SK-N-MC (cell line): ENCODE data around the gene ANKRD31.

Source experiments
- DNase-seq: peaks from one replicate; pipeline ENCODE4 v3.0.0-alpha.2; 2011; ENCODE audit warnings: low read depth, low spot score
- H3K27ac ChIP-seq: fragments of 200-600 bp; sonication (generic); 2 replicates; pipeline ENCODE4 v1.5.1; 2016; ENCODE audit warnings: mixed run types
- H3K36me3 ChIP-seq: fragments of 200-600 bp; sonication (generic); 2 replicates; pipeline ENCODE4 v1.6.1; 2017; ENCODE audit warnings: antibody characterized with exemption, low read length, mixed read lengths; ENCODE audit not compliant: insufficient read depth
- H3K4me3 ChIP-seq: fragments of 200-600 bp; sonication (generic); 2 replicates; pipeline ENCODE4 v1.5.1; 2016
- H3K9ac ChIP-seq: fragments of 200-600 bp; sonication (generic); 2 replicates; pipeline ENCODE4 v1.8.0; 2017; ENCODE audit warnings: mixed run types, mixed read lengths; ENCODE audit not compliant: insufficient read length
- H3K9me3 ChIP-seq: fragments of 200-600 bp; sonication (generic); 2 replicates; pipeline ENCODE4 v1.6.1; 2017; ENCODE audit warnings: low read depth, mild to moderate bottlenecking, antibody characterized with exemption, low read length, moderate library complexity, mixed read lengths
- EZH2 ChIP-seq: fragments of 200-600 bp; sonication (generic); IDR thresholded peaks from one replicate; pipeline ENCODE4 v1.6.1; 2017; ENCODE audit warnings: antibody characterized with exemption
- FOXP2 ChIP-seq: optimal IDR thresholded peaks from 2 replicates; pipeline ENCODE3; 2011; ENCODE audit warnings: mild to moderate bottlenecking, moderate library complexity; ENCODE audit not compliant: insufficient read depth; ENCODE audit errors: extremely low read length, control extremely low read depth
- POLR2AphosphoS5 ChIP-seq: IDR thresholded peaks from 2 replicates; pipeline ENCODE4 v1.6.1; 2012; ENCODE audit warnings: mild to moderate bottlenecking, low read depth, low read length, borderline replicate concordance

ANKRD31 gene

GRCh38 chr5:75034137-75034739 lies 202.4 kb downstream of the ANKRD31 start:
- Histone ChIP-seq H3K27ac (no peak overlapping the region), H3K9ac (no peak overlapping the region), H3K4me3 (no peak overlapping the region), H3K9me3 (no peaks in the 10 kb centered on the region), H3K36me3 (no peaks in the 10 kb centered on the region)
- TF ChIP-seq EZH2 (no peak), POLR2AphosphoS5 (no peak), FOXP2 (no peak)
- no peak for DNase-seq

- TF ChIP-seq POLR2AphosphoS5: no peak
- TF ChIP-seq EZH2: no peak
- no peak for TF ChIP-seq FOXP2
- no peak for DNase-seq
- H3K9ac ChIP-seq: no peak overlapping the region
- no peaks in the 10 kb centered on the region for H3K36me3 ChIP-seq
- H3K9me3 ChIP-seq: no peaks in the 10 kb centered on the region
- no peak overlapping the region for H3K27ac ChIP-seq
- no peak overlapping the region for H3K4me3 ChIP-seq
These were observed 205.3 kb downstream of the ANKRD31 start for GRCh38 chr5:75031366-75031765.

GRCh38 chr5:75028090-75028489 lies 208.6 kb downstream of the ANKRD31 start:
- Histone ChIP-seq H3K4me3 (no peak overlapping the region), H3K27ac (no peak overlapping the region), H3K36me3 (no peaks in the 10 kb centered on the region), H3K9me3 (no peaks in the 10 kb centered on the region), H3K9ac (no peak overlapping the region)
- no peak for TF ChIP-seq POLR2AphosphoS5
- TF ChIP-seq EZH2: no peak
- no peak for TF ChIP-seq FOXP2
- DNase-seq: no peak

- Histone ChIP-seq H3K27ac (no peak overlapping the region), H3K4me3 (no peak overlapping the region), H3K9me3 (no peaks in the 10 kb centered on the region), H3K36me3 (no peaks in the 10 kb centered on the region), H3K9ac (no peak overlapping the region)
- no peak for TF ChIP-seq POLR2AphosphoS5
- no peak for TF ChIP-seq FOXP2
- TF ChIP-seq EZH2: no peak
- DNase-seq: no peak
These were observed 213.1 kb downstream of the ANKRD31 start for GRCh38 chr5:75023368-75024159.

GRCh38 chr5:75021800-75022199 lies 214.9 kb downstream of the ANKRD31 start:
- no peak for TF ChIP-seq POLR2AphosphoS5
- H3K9ac ChIP-seq: no peak overlapping the region
- H3K36me3 ChIP-seq: no peaks in the 10 kb centered on the region
- H3K9me3 ChIP-seq: no peaks in the 10 kb centered on the region
- no peak for DNase-seq
- no peak overlapping the region for H3K27ac ChIP-seq
- H3K4me3 ChIP-seq: no peak overlapping the region

GRCh38 chr5:75021219-75021618 lies 215.5 kb downstream of the ANKRD31 start:
- Histone ChIP-seq H3K4me3 (no peak overlapping the region), H3K27ac (no peak overlapping the region), H3K36me3 (no peaks in the 10 kb centered on the region), H3K9me3 (no peaks in the 10 kb centered on the region), H3K9ac (no peak overlapping the region)
- DNase-seq: no peak
- TF ChIP-seq FOXP2 (no peak), EZH2 (no peak), POLR2AphosphoS5 (no peak)

GRCh38 chr5:75020016-75020656 lies 216.5 kb downstream of the ANKRD31 start:
- H3K27ac ChIP-seq: no peak overlapping the region
- no peak for DNase-seq
- no peaks in the 10 kb centered on the region for H3K9me3 ChIP-seq
- H3K4me3 ChIP-seq: no peak overlapping the region
- no peak overlapping the region for H3K9ac ChIP-seq
- TF ChIP-seq POLR2AphosphoS5: no peak
- TF ChIP-seq FOXP2: no peak
- no peak for TF ChIP-seq EZH2
- H3K36me3 ChIP-seq: no peaks in the 10 kb centered on the region

- no peak overlapping the region for H3K9ac ChIP-seq
- no peaks in the 10 kb centered on the region for H3K36me3 ChIP-seq
- H3K4me3 ChIP-seq: no peak overlapping the region
- TF ChIP-seq POLR2AphosphoS5 (no peak), EZH2 (no peak)
- no peaks in the 10 kb centered on the region for H3K9me3 ChIP-seq
- no peak for DNase-seq
- H3K27ac ChIP-seq: no peak overlapping the region
These were observed 217.7 kb downstream of the ANKRD31 start for GRCh38 chr5:75018805-75019587.
